ENCODE results near the gene STON1. TPM values are rescaled to one million over a fixed set of nuclear protein-coding genes. Genes with fewer than 3 reads are reported as not detected.

STON1 gene
- total RNA-seq, 1 experiment from 2014 or later, result 1.5 TPM

DNA sequence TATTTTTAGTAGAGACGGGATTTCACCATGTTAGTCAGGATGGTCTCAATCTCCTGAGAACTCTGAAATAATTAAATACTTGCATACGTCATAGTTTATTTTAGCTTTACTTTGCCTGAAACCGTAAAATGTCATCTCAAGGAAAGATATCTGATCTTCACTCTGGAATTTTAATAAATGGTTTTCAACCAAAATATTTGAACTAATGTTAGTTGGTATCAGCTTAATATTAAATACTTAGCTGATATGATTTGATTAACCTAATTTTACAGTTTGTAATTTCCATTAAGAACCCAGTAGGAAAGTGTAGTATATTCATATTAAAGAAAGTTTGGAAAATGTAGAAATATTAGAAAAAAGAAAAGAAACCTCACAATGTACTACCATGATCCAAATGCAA is 41.4 kb upstream of the STON1 start:
- H3K9me3 Mint-ChIP-seq (ENCODE audit: unreplicated experiment), result no peaks in the 10 kb centered on the region
- H3K9me3 ChIP-seq, result no peaks in the 10 kb centered on the region
- H3K27me3 Mint-ChIP-seq (ENCODE audit: insufficient read depth, unreplicated experiment), result no peaks in the 10 kb centered on the region
- H3K4me1 ChIP-seq, result no peaks in the 10 kb centered on the region
- ChIA-PET POLR2A (no interaction called here), CTCF (no interaction called here)
- peaks cover 13% of the 10 kb centered on the region for H3K36me3 Mint-ChIP-seq (ENCODE audit: insufficient read depth, unreplicated experiment)
- TF ChIP-seq, protein P1, sequence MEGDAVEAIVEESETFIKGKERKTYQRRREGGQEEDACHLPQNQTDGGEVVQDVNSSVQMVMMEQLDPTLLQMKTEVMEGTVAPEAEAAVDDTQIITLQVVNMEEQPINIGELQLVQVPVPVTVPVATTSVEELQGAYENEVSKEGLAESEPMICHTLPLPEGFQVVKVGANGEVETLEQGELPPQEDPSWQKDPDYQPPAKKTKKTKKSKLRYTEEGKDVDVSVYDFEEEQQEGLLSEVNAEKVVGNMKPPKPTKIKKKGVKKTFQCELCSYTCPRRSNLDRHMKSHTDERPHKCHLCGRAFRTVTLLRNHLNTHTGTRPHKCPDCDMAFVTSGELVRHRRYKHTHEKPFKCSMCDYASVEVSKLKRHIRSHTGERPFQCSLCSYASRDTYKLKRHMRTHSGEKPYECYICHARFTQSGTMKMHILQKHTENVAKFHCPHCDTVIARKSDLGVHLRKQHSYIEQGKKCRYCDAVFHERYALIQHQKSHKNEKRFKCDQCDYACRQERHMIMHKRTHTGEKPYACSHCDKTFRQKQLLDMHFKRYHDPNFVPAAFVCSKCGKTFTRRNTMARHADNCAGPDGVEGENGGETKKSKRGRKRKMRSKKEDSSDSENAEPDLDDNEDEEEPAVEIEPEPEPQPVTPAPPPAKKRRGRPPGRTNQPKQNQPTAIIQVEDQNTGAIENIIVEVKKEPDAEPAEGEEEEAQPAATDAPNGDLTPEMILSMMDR (IDR thresholded peaks at IDR 0.05; ENCODE audit: insufficient read depth in 1 of 2, low read depth in 1 of 2, low read length in 1 of 2, severe bottlenecking in 1 of 2, unreplicated experiment in 1 of 2), result no peak
- no peaks in the 10 kb centered on the region for H3K27me3 ChIP-seq (replicated peaks; ENCODE audit: control insufficient read depth, insufficient read depth, low read length)
- no peaks in the 10 kb centered on the region for H3K36me3 ChIP-seq (ENCODE audit: control insufficient read depth, insufficient read depth, low read length)
- BruUV-seq (replicated peaks), result no TSS peak
- H3K4me1 Mint-ChIP-seq (ENCODE audit: low read depth, unreplicated experiment), result no peaks in the 10 kb centered on the region
- H3K4me3 Mint-ChIP-seq (ENCODE audit: unreplicated experiment), result no peak overlapping the region
- H3K27ac Mint-ChIP-seq (ENCODE audit: unreplicated experiment), result no peak overlapping the region
- no peak overlapping the region for H3K4me3 ChIP-seq (ENCODE audit: low read depth, low read length)
- DNase-seq, result no peak
- intact Hi-C loops (cut with micrococcal nuclease; ENCODE audit: unreplicated experiment), result no loop called here

DNA sequence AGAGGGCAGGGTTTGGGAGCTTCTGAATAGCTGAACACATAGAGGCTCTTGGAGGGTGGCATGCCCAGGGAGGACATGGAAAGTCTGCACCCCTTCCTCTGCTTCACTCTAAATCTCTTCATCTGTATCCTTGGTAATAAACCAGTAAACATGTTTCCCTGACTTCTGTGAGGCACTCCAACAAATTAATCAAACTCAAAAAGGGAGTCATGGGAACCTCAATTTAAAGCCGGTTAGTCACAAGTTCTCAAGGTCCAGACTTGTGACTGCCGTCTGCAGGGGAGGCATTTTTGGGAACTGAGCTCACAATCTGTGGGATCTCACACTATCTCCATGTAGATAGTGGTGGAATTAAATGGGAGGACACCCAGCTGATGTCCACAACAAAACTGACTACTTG is 33.1 kb upstream of the STON1 start:
- H3K36me3 Mint-ChIP-seq (ENCODE audit: insufficient read depth, unreplicated experiment), result peaks cover 25% of the 10 kb centered on the region
- H3K36me3 ChIP-seq (ENCODE audit: control insufficient read depth, insufficient read depth, low read length), result no peaks in the 10 kb centered on the region

GRCh38 chr2:48504647-48505327 is 25.2 kb upstream of the STON1 start:
- Mint-ChIP-seq H3K4me3 (ENCODE audit: unreplicated experiment) (no peak overlapping the region), H3K27me3 (ENCODE audit: insufficient read depth, unreplicated experiment) (no peaks in the 10 kb centered on the region), H3K27ac (ENCODE audit: unreplicated experiment) (no peak overlapping the region), H3K9me3 (ENCODE audit: unreplicated experiment) (no peaks in the 10 kb centered on the region), H3K4me1 (ENCODE audit: low read depth, unreplicated experiment) (peaks cover 13% of the 10 kb centered on the region), H3K36me3 (ENCODE audit: insufficient read depth, unreplicated experiment) (peaks cover 6% of the 10 kb centered on the region)
- H3K4me3 ChIP-seq (ENCODE audit: low read depth, low read length), result no peak overlapping the region
- DNase-seq, result no peak
- no peaks in the 10 kb centered on the region for H3K36me3 ChIP-seq (ENCODE audit: control insufficient read depth, insufficient read depth, low read length)
- H3K27me3 ChIP-seq (replicated peaks; ENCODE audit: control insufficient read depth, insufficient read depth, low read length), result no peaks in the 10 kb centered on the region
- TF ChIP-seq, protein P1 (IDR thresholded peaks at IDR 0.05; ENCODE audit: insufficient read depth in 1 of 2, low read depth in 1 of 2, low read length in 1 of 2, severe bottlenecking in 1 of 2, unreplicated experiment in 1 of 2), result no peak
- BruUV-seq (replicated peaks), result no TSS peak
- ChIA-PET CTCF (no interaction called here), POLR2A (no interaction called here)
- H3K9me3 ChIP-seq, result no peaks in the 10 kb centered on the region
- intact Hi-C loops (cut with micrococcal nuclease; ENCODE audit: unreplicated experiment), result no loop called here
- peaks cover 18% of the 10 kb centered on the region for H3K4me1 ChIP-seq

More for the DNA sequence above, 33.1 kb upstream of the STON1 start:
- no peak overlapping the region for H3K27ac Mint-ChIP-seq (ENCODE audit: unreplicated experiment)
- H3K27me3 ChIP-seq (replicated peaks; ENCODE audit: control insufficient read depth, insufficient read depth, low read length), result no peaks in the 10 kb centered on the region
- H3K4me1 ChIP-seq, result no peaks in the 10 kb centered on the region
- no peaks in the 10 kb centered on the region for H3K9me3 Mint-ChIP-seq (ENCODE audit: unreplicated experiment)
- no peaks in the 10 kb centered on the region for H3K4me1 Mint-ChIP-seq (ENCODE audit: low read depth, unreplicated experiment)
- no peaks in the 10 kb centered on the region for H3K27me3 Mint-ChIP-seq (ENCODE audit: insufficient read depth, unreplicated experiment)
- DNase-seq, result no peak
- TF ChIP-seq, protein P1 (IDR thresholded peaks at IDR 0.05; ENCODE audit: insufficient read depth in 1 of 2, low read depth in 1 of 2, low read length in 1 of 2, severe bottlenecking in 1 of 2, unreplicated experiment in 1 of 2), result no peak
- POLR2A ChIA-PET, result no interaction called here
- intact Hi-C loops (cut with micrococcal nuclease; ENCODE audit: unreplicated experiment), result no loop called here
- no TSS peak for BruUV-seq (replicated peaks)
- CTCF ChIA-PET, result no interaction called here
- H3K4me3 ChIP-seq (ENCODE audit: low read depth, low read length), result no peak overlapping the region
- no peak overlapping the region for H3K4me3 Mint-ChIP-seq (ENCODE audit: unreplicated experiment)
- H3K9me3 ChIP-seq, result no peaks in the 10 kb centered on the region

All from Caco-2 (cell line).